NB4 (cell line): ENCODE results near the gene ELP5.

ENCODE experiments used
- DNase-seq: peaks from one replicate; pipeline ENCODE4 v3.0.0; 2010; ENCODE audit warnings: low read depth
- H3K4me3 ChIP-seq: one replicate; pipeline ENCODE4 v1.5.1; 2011; ENCODE audit warnings: mild to moderate bottlenecking, low read depth, low read length, moderate library complexity
- MYC ChIP-seq: IDR thresholded peaks from 2 replicates; pipeline ENCODE4 v1.6.1; 2011; ENCODE audit warnings: low read depth, low read length
- POLR2A ChIP-seq: IDR thresholded peaks from 2 replicates; pipeline ENCODE4 v1.6.1; 2011; ENCODE audit warnings: mild to moderate bottlenecking; ENCODE audit not compliant: insufficient read length; ENCODE audit errors: extremely low read depth
- TF ChIP-seq, protein P1 (sequence below): IDR thresholded peaks from 2 replicates; pipeline ENCODE4 v1.6.1; 2011; ENCODE audit warnings: low read depth, low read length
- TF ChIP-seq, protein P2 (sequence below): IDR thresholded peaks from one replicate; pipeline ENCODE4 v1.5.1; 2012; ENCODE audit warnings: low read depth, low read length

The ELP5 gene

DNA sequence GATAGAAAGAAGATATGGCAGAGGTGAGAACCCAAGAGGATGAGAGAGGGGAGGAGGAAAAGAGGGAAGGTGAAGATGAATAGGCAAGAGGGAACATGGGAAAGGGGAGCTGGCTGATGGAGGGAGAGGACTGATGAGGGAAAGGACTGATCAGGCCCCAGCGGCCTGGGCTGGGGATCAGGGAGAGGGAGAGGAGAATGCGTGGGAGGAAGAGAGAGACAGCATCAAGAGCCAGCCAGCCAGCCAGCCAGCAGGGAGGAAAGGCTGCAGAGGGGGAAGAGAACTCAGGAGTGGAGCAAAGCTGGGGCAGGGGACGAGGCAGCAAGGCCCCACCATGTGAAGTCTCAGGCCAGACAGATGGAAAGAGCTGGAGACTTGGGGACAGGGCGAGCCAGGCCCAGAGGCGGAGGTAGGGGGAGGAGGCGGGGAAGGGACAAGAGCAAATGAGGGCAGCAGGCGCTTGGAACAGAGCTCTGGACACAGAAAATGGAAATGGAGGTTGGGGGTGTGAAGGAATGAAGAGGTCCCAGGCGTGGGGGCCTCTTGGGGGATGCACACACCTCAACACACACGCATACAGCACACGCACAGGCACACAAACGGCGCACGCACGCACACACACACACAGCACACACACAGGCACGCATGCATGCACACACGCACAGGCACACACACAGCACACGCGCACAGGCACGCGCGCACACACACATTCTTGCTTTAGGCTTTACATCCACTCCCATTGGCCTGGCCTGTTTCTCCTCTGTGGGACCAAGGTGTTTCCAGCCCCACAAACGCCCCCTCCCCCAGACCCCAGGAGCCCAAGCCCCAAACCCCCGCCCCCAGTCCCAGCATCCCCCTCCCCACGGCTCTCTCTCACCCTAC, 44.7 kb upstream of the ELP5 start:
- DNase-seq: no peak
- TF ChIP-seq MYC: no peak
- TF ChIP-seq, protein P1, sequence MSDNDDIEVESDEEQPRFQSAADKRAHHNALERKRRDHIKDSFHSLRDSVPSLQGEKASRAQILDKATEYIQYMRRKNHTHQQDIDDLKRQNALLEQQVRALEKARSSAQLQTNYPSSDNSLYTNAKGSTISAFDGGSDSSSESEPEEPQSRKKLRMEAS: no peak
- TF ChIP-seq POLR2A: no peak
- TF ChIP-seq, protein P2, sequence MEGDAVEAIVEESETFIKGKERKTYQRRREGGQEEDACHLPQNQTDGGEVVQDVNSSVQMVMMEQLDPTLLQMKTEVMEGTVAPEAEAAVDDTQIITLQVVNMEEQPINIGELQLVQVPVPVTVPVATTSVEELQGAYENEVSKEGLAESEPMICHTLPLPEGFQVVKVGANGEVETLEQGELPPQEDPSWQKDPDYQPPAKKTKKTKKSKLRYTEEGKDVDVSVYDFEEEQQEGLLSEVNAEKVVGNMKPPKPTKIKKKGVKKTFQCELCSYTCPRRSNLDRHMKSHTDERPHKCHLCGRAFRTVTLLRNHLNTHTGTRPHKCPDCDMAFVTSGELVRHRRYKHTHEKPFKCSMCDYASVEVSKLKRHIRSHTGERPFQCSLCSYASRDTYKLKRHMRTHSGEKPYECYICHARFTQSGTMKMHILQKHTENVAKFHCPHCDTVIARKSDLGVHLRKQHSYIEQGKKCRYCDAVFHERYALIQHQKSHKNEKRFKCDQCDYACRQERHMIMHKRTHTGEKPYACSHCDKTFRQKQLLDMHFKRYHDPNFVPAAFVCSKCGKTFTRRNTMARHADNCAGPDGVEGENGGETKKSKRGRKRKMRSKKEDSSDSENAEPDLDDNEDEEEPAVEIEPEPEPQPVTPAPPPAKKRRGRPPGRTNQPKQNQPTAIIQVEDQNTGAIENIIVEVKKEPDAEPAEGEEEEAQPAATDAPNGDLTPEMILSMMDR: no peak
- H3K4me3 ChIP-seq: no peak overlapping the region

DNA sequence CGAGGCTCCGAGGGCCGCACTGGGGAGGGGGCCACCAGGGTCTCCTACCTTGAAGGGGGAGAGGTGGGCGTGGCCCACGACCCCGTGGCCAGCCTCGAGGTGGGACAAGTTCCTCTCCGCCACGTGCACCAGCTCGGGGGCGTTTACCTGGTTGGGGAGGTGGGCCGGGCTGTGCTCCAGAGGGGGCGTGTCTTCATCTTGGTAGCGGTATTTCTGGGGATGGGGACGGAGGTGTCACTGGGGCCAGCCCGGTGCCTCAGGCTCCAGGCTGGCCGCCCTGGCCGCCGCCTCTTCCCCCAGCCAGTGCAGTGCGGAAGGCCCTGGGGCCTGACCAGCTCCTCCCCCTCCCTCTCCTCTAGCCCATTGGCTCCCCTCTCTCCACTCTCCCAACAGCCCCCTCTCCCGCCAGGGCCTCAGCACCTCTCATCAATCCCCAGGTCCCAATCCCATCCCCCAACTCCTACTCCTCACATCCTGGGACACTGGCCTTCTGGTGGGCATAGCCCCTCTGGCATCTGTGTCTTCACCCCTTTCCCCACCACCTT, 43.9 kb upstream of the ELP5 start:
- TF ChIP-seq, protein P1: no peak
- H3K4me3 ChIP-seq: no peak overlapping the region
- DNase-seq: no peak

GRCh38 chr17:7208754-7209460, 43.1 kb upstream of the ELP5 start:
- TF ChIP-seq, protein P1: no peak
- no peak for TF ChIP-seq POLR2A
- TF ChIP-seq, protein P2: no peak
- no peak for TF ChIP-seq MYC
- DNase-seq: no peak
- no peak overlapping the region for H3K4me3 ChIP-seq

GRCh38 chr17:7211491-7212273, 40.3 kb upstream of the ELP5 start:
- no peak for DNase-seq
- TF ChIP-seq MYC: no peak
- TF ChIP-seq POLR2A: no peak
- TF ChIP-seq, protein P2: no peak
- TF ChIP-seq, protein P1: no peak
- H3K4me3 ChIP-seq: no peak overlapping the region

- H3K4me3 ChIP-seq: no peak overlapping the region
- TF ChIP-seq, protein P2: peak; percentile 50
- TF ChIP-seq, protein P1: no peak
- DNase-seq: peak; percentile 78
These were observed 38.1 kb upstream of the ELP5 start for GRCh38 chr17:7213895-7214299.
